ENCODE measurements around the gene PKMYT1.
A peak's percentile ranks its signal among the peaks of the same experiment; 100 is the strongest.

Gene PKMYT1

DNA sequence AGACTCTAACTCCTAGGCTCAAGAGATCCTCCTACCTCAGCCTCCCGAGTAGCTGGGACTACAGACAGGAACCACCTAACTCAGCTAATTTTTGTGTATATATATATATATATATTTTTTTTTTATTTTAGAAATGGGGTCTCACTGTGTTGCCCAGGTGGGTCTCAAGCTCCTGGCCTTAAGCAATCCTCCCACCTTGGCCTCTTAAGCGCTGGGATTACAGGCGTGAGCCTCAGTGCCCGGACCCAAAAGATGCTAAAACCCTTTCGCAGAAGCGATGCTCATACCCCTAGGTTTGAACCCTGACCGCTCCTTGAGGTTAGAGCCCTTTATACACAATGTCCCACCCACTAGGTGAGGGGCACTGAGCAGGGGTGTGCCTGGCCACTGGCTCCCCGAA is 30.3 kb upstream of the PKMYT1 start:
- TF ChIP-seq CTCF (conservative IDR thresholded peaks at IDR 0.05; ENCODE audit: low read depth, low read length), result no peak
- no peak for DNase-seq (ENCODE audit: low read depth)
- H3K4me3 ChIP-seq (ENCODE audit: low read depth, low read length), result no peak overlapping the region

GRCh38 chr16:3009568-3010390 is 29.5 kb upstream of the PKMYT1 start:
- H3K4me3 ChIP-seq (ENCODE audit: low read depth, low read length), result no peak overlapping the region
- no peak for TF ChIP-seq CTCF (conservative IDR thresholded peaks at IDR 0.05; ENCODE audit: low read depth, low read length)

GRCh38 chr16:3008690-3009037 is 28.4 kb upstream of the PKMYT1 start:
- no peak overlapping the region for H3K4me3 ChIP-seq (ENCODE audit: low read depth, low read length)
- no peak for DNase-seq (ENCODE audit: low read depth)
- TF ChIP-seq CTCF (conservative IDR thresholded peaks at IDR 0.05; ENCODE audit: low read depth, low read length), result no peak

More at GRCh38 chr16:3009568-3010390, 29.5 kb upstream of the PKMYT1 start:
- peak; percentile 24 for DNase-seq (ENCODE audit: low read depth)

GRCh38 chr16:3007957-3008689 is 27.9 kb upstream of the PKMYT1 start:
- H3K4me3 ChIP-seq (ENCODE audit: low read depth, low read length), result no peak overlapping the region
- no peak for DNase-seq (ENCODE audit: low read depth)
- no peak for TF ChIP-seq CTCF (conservative IDR thresholded peaks at IDR 0.05; ENCODE audit: low read depth, low read length)

GRCh38 chr16:3007059-3007956 is 27.1 kb upstream of the PKMYT1 start:
- no peak overlapping the region for H3K4me3 ChIP-seq (ENCODE audit: low read depth, low read length)
- no peak for DNase-seq (ENCODE audit: low read depth)
- no peak for TF ChIP-seq CTCF (conservative IDR thresholded peaks at IDR 0.05; ENCODE audit: low read depth, low read length)

- H3K4me3 ChIP-seq (ENCODE audit: low read depth, low read length), result no peak overlapping the region
- DNase-seq (ENCODE audit: low read depth), result no peak
- no peak for TF ChIP-seq CTCF (conservative IDR thresholded peaks at IDR 0.05; ENCODE audit: low read depth, low read length)
Measured at GRCh38 chr16:3004781-3005284, 24.6 kb upstream of the PKMYT1 start.
